Midbrain (tissue), 1 donor: ENCODE data around the gene TSPAN19.

Experiments
- DNase-seq: peaks from one replicate; lab custom pipeline; 2025; lab: John Stamatoyannopoulos, UW

The TSPAN19 gene

DNA sequence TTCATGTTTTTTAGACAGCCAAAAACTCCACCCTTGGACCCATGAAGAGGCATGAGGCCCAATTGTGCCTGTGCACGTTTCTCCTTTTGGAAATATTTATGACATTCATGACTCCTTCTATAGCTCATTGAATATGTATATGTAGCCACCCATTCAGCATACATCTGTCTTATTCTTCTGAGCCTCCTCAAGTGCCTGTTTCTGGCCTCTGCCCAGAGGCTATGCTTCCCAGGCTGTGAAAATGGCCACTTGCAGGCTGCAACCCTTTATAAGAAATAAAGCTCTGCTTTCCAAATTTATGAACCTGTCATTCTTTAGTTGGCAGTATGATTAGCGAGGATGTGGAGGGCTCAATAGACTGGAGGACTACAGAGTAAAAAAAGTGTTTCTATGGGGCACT lies 35.3 kb downstream of the TSPAN19 start:
- no peak for DNase-seq

DNA sequence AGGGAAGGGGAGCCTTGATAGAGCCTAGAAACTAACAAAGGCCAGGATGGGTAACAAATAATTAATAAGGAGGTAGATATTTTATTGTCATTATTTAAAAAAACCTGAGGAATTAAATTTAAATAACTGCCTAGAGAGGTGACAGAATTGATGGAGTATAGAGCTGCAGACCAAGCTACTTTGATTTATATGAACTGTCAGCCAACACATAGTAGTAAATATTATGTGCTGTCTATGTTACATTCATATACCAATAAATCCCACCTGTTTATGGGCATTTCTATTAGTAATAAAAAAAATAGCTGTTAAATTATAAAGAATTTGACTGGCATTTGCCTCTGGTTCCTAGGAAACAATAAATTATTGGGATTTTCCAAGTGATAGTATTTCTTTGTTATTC lies 37.7 kb downstream of the TSPAN19 start:
- DNase-seq = no peak

DNA sequence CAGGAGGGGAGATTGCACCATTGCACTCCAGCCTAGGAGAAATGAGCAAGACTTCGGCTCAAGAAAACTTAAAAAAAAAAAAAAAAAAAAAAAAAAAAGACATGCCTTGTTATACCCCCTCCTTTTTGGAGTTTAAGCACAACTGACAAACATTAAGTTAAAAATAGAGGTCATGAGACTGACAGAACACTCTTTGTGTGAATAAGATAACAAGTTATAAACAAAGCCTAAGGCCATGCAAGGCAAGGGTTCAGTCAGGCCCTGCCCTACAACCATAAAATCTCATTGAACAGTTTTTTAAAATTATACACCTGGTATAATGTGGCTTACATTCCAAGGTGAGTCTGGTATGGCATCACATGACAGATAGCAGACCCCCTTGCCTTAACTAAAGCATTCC lies 39.3 kb downstream of the TSPAN19 start:
- no peak for DNase-seq

DNA sequence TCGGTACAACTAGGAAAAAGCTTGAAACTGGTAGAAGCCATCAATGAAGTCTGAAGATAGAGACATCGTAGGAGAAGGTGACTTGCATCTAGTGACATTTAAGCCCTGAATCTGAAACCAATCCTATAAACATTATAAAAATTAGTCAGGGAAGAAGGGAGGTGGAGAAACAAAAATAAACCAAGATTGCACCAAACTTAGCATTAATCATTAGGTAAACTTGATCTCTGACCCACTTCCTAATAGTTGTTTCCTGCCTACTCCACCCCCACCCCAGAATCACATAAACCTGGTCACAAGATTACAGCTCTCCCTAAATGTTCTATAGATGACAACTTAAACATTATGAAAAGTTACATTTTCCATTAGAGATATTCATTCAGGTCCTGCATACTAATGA lies 40.4 kb downstream of the TSPAN19 start:
- DNase-seq = no peak

DNA sequence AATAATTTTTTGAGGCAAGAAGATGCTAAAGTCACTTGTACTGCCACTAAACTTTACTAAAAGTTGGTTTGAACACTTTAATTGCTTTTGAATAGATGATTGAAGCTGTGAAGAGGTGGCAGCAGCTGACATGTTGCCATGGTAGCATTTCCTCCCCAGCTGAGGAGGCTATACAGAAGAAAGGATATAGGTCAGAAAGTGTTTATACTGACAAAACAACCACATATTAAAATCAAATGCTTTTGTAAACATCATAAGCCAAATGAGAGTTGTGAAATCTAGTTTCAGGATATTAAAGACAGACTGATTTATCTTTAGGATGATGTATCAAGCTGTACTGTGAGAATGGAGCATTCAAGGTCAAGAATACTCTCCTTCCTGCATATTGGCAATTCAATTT lies 41.7 kb downstream of the TSPAN19 start:
- DNase-seq = no peak

DNA sequence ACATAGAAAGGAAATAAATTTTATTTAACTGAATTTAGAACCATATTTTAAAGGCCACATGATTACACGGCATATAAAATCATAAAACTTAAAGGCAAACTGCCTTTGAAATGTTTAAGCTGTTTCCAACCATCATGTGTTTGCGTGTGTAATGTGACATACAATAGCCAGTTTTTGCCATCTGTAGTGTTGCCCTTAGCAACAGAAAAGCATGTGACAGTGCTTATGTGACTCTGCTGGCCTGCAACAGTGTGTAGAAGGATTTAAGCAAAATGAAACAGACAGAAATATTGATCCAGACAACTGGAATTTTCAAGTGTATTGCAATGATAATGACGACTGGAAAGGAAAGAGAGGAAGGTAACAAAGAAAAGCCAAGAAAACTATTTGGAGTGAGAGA lies 49.5 kb downstream of the TSPAN19 start:
- no peak for DNase-seq

DNA sequence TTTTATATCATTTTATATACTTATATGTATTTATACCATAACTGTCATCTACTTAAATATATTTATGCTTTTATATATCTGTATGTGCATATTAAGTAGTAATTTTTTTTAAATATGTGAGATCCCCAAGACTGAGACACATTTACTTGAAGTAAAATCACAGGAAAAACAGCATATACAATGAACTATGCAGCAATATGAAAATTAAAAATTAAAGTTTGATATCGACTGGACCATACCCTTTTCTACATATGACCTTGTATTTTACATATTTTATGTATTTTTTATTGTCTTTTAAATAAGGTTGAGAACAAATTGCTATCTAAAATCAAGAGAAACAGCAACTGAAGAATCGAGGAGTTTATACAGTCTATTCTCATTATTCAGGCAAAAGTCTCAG lies 50.0 kb downstream of the TSPAN19 start:
- DNase-seq = no peak

DNA sequence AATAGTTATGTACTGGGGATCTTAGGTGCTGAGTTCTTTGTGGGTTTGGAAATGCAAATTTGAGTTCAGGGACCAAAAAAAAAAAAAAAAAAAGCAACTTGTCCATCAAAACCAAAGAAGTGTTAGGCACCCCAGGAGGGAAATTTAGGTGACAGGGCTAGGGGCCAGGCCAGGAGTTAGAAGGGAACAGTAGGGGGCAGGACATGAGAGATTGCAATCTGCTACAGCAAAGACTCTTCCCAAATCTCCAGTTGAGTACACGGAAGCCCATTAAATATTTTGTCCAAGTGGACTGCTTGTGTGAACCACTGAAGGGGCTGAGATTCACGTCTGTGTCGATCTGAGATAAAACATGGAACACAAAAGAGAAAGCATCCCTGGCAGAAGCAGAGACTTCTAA lies 52.8 kb downstream of the TSPAN19 start:
- DNase-seq = no peak

DNA sequence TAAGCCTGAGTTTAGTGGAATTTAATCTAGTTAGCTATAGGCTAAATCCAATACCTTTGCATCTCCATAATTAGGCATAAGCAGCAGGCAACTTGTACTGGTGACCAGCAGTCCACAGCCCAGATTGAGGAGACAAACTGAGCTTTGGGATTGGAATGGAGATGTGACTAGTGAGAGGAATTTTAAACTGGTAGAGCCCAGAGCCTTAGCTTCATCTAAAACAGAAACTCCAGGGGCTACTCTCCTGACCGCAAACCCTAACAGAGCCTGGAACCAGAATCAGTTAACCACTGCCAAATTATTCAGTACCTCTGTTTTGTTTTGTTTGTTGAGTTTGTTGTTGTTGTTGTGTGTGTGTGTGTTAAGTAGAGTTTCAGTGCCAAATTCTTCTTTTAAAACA lies 53.2 kb downstream of the TSPAN19 start:
- no peak for DNase-seq

DNA sequence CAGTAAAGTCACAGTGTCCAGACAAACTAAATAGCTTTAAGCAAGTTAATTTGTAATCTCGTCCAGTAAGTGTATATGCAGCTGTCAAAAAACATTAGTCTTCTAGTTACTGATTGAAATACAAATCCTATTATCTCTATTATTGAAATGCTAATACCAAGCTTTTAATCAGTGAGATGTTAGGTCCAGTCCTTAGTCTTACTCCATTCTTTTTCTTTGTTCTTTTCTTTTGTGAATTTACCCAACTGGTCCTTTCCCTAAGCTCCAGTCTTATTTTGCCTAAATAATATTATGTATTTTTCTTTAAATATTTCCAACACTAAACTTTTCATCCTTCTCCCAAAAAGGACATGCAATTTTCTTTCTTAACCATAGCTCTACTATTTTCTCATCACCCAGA lies 57.2 kb downstream of the TSPAN19 start:
- DNase-seq = no peak

DNA sequence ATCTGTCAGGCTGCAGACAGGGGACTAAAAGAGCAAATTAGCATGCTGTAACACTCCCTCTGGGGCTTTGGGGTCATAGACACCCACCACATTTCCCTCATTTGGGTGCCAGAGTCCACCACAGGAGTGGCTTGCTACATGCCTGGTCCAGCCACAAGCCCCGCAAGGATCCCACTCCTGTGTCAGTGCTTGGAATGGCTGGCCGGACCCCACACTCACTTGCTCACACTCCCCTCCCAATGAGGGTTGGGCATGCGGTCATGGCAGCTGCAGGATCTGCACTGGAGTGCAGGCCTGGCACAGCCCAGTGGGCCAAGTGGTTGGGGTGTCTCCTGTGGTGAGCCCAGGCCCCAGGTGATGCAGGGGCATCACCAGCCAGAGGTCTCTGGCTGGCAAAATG lies 59.9 kb downstream of the TSPAN19 start:
- DNase-seq = no peak

DNA sequence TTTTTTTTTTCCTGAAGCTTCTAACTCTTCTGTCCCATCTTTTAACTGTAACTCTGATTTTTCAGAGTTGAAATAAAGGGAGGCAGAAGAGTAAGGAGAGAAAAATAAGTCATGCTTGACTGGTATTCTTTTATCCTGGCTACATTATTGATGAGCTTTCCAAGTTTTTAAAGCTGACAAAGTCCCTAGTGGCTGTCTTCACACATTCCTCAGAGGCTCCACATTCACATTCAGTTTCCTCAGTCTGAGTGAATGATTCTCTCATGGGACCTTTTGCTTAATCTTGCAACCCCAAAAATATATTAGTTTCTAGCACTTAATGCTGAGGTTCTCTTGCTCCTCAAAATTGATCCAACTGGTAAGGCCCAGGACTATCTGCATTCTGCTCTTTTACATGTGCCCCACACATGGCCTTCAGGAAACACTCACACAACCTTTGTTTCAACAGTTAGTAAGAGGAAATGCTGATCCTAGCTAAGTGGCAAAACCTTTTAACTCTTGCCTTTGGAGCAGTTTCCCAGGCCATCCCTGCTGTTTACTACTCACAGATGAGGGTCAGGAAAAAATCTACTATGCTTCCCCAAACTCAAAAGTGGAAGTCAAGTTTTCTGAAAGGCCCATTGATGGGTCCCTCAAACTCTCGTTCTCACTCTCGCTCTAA lies 61.8 kb downstream of the TSPAN19 start:
- no peak for DNase-seq

DNA sequence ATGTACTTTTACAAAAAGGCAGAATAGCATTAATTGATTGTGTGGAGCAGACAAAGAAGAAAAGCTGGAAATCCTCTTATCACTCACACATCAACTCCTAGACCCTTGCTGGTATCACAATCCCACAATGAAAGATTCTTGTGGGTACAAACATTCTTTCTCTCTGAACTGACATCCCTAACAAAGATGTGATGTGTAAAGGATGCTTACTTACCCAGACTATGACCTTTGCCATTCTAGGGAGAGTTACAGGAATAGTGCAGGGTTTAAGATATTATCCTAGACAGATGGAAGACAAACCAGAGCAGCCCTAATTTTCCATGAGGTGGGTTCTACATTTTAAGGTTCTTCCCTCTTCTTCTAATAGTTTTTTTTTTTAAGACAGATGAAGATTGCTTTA lies 63.1 kb downstream of the TSPAN19 start:
- no peak for DNase-seq

DNA sequence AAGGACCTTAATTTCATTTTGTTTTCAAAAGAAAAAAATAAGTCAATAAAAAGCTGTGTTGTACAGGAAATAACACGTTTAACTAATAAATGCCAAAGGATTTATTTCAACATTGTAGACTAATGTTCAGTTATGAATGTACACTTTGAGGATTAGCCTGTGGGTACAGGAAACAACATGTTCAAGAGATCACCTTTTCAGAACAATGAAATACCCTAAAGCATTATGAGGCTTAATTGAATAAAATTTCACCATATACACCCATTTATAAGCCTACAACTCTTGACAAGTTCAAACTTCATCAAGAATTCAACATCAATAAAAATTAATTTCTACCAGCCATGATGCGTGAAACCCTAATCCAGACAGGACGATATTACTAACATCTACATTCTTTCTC lies 66.9 kb downstream of the TSPAN19 start:
- no peak for DNase-seq
